ENCODE measurements around the gene PALLD.

The PALLD gene

GRCh38 chr4:168652755-168653154 is 155.9 kb downstream of the PALLD start:
- TF ChIP-seq MAX (IDR thresholded peaks at IDR 0.05; ENCODE audit: low read depth, low read length) (no peak), POLR2A (IDR thresholded peaks at IDR 0.05; ENCODE audit: extremely low read depth, insufficient read length) (no peak), CTCF (IDR thresholded peaks at IDR 0.05; ENCODE audit: low read depth, low read length) (no peak), MYC (IDR thresholded peaks at IDR 0.05; ENCODE audit: low read depth, low read length) (no peak)
- H3K4me3 ChIP-seq (ENCODE audit: low read depth, low read length): no peak overlapping the region
- no peak for DNase-seq (ENCODE audit: low read depth)

GRCh38 chr4:168654104-168654847 is 157.4 kb downstream of the PALLD start:
- no peak overlapping the region for H3K4me3 ChIP-seq (ENCODE audit: low read depth, low read length)
- TF ChIP-seq MAX (IDR thresholded peaks at IDR 0.05; ENCODE audit: low read depth, low read length) (no peak), MYC (IDR thresholded peaks at IDR 0.05; ENCODE audit: low read depth, low read length) (no peak), POLR2A (IDR thresholded peaks at IDR 0.05; ENCODE audit: extremely low read depth, insufficient read length) (no peak), CTCF (IDR thresholded peaks at IDR 0.05; ENCODE audit: low read depth, low read length) (no peak)
- no peak for DNase-seq (ENCODE audit: low read depth)

- DNase-seq (ENCODE audit: low read depth): no peak
- no peak overlapping the region for H3K4me3 ChIP-seq (ENCODE audit: low read depth, low read length)
- TF ChIP-seq MAX (IDR thresholded peaks at IDR 0.05; ENCODE audit: low read depth, low read length) (no peak), POLR2A (IDR thresholded peaks at IDR 0.05; ENCODE audit: extremely low read depth, insufficient read length) (no peak), MYC (IDR thresholded peaks at IDR 0.05; ENCODE audit: low read depth, low read length) (no peak), CTCF (IDR thresholded peaks at IDR 0.05; ENCODE audit: low read depth, low read length) (no peak)
These were observed 158.0 kb downstream of the PALLD start for GRCh38 chr4:168654848-168655174.

GRCh38 chr4:168655182-168655581 is 158.3 kb downstream of the PALLD start:
- no peak for TF ChIP-seq MYC (IDR thresholded peaks at IDR 0.05; ENCODE audit: low read depth, low read length)
- H3K4me3 ChIP-seq (ENCODE audit: low read depth, low read length): no peak overlapping the region
- no peak for DNase-seq (ENCODE audit: low read depth)

- peak; percentile 6 for DNase-seq (ENCODE audit: low read depth)
- no peak overlapping the region for H3K4me3 ChIP-seq (ENCODE audit: low read depth, low read length)
- TF ChIP-seq MAX (IDR thresholded peaks at IDR 0.05; ENCODE audit: low read depth, low read length) (no peak), MYC (IDR thresholded peaks at IDR 0.05; ENCODE audit: low read depth, low read length) (no peak), CTCF (IDR thresholded peaks at IDR 0.05; ENCODE audit: low read depth, low read length) (no peak), POLR2A (IDR thresholded peaks at IDR 0.05; ENCODE audit: extremely low read depth, insufficient read length) (no peak)
These were observed 159.3 kb downstream of the PALLD start for GRCh38 chr4:168656055-168656660.

- DNase-seq (ENCODE audit: low read depth): no peak
- no peak overlapping the region for H3K4me3 ChIP-seq (ENCODE audit: low read depth, low read length)
- TF ChIP-seq MAX (IDR thresholded peaks at IDR 0.05; ENCODE audit: low read depth, low read length) (no peak), POLR2A (IDR thresholded peaks at IDR 0.05; ENCODE audit: extremely low read depth, insufficient read length) (no peak), CTCF (IDR thresholded peaks at IDR 0.05; ENCODE audit: low read depth, low read length) (no peak)
These were observed 160.2 kb downstream of the PALLD start for GRCh38 chr4:168656946-168657473.
